Skin epidermis (tissue), 12 donors: ENCODE data around the gene NXPH4.

Experiments
- H3K27ac ChIP-seq, 21 experiments: fragments of 200-600 bp; sonication (generic) in 11 of 21; one replicate each; pipeline ENCODE4 v1.5.0; 2020; ENCODE audit warnings: mild to moderate bottlenecking in 3 of 21, inconsistent platforms in 2 of 21, moderate library complexity in 2 of 21
- H3K4me3 ChIP-seq, 7 experiments: fragments of 200-600 bp; sonication (generic) in 2 of 7; one replicate each; pipeline ENCODE4 v1.5.0; 2020; ENCODE audit warnings: inconsistent platforms in 2 of 7, mild to moderate bottlenecking in 2 of 7, moderate library complexity in 1 of 7

The NXPH4 gene

GRCh38 chr12:57254506-57255280 is 38.1 kb downstream of the NXPH4 start:
- H3K27ac ChIP-seq = no peak overlapping the region
- H3K4me3 ChIP-seq = no peak overlapping the region

- no peak overlapping the region for H3K27ac ChIP-seq
Measured at GRCh38 chr12:57255916-57256315, 39.3 kb downstream of the NXPH4 start.

GRCh38 chr12:57258977-57259970 is 42.7 kb downstream of the NXPH4 start:
- H3K27ac ChIP-seq = no peak overlapping the region

More at GRCh38 chr12:57255916-57256315, 39.3 kb downstream of the NXPH4 start:
- H3K4me3 ChIP-seq = no peak overlapping the region

GRCh38 chr12:57260366-57260765 is 43.8 kb downstream of the NXPH4 start:
- H3K27ac ChIP-seq = no peak overlapping the region
- H3K4me3 ChIP-seq = no peak overlapping the region

More at GRCh38 chr12:57258977-57259970, 42.7 kb downstream of the NXPH4 start:
- H3K4me3 ChIP-seq = no peak overlapping the region

GRCh38 chr12:57261428-57261865 is 44.9 kb downstream of the NXPH4 start:
- H3K27ac ChIP-seq = no peak overlapping the region

GRCh38 chr12:57262126-57262822 is 45.7 kb downstream of the NXPH4 start:
- no peak overlapping the region for H3K4me3 ChIP-seq
- H3K27ac ChIP-seq = no peak overlapping the region

More at GRCh38 chr12:57261428-57261865, 44.9 kb downstream of the NXPH4 start:
- H3K4me3 ChIP-seq = no peak overlapping the region

GRCh38 chr12:57263096-57263495 is 46.5 kb downstream of the NXPH4 start:
- no peak overlapping the region for H3K27ac ChIP-seq
- no peak overlapping the region for H3K4me3 ChIP-seq

- Histone ChIP-seq H3K4me3 (no peak overlapping the region), H3K27ac (no peak overlapping the region)
Measured at GRCh38 chr12:57266681-57267080, 50.1 kb downstream of the NXPH4 start.

- Histone ChIP-seq H3K27ac (no peak overlapping the region), H3K4me3 (no peak overlapping the region)
Measured at GRCh38 chr12:57268264-57268663, 51.7 kb downstream of the NXPH4 start.

- Histone ChIP-seq H3K4me3 (no peak overlapping the region), H3K27ac (no peak overlapping the region)
Measured at GRCh38 chr12:57270966-57271470, 54.4 kb downstream of the NXPH4 start.

- Histone ChIP-seq H3K4me3 (no peak overlapping the region), H3K27ac (no peak overlapping the region)
Measured at GRCh38 chr12:57272337-57273151, 56.0 kb downstream of the NXPH4 start.

- no peak overlapping the region for H3K4me3 ChIP-seq
- no peak overlapping the region for H3K27ac ChIP-seq
Measured at GRCh38 chr12:57273516-57273915, 56.9 kb downstream of the NXPH4 start.
